SH-SY5Y (cell line): Measurements from ENCODE around the gene PPP1R2B.

Experiments
- GATA2 ChIP-seq: IDR thresholded peaks from 2 replicates; pipeline ENCODE4 v1.6.1; 2011; ENCODE audit warnings: mild to moderate bottlenecking, low read depth, low read length
- GATA3 ChIP-seq: IDR thresholded peaks from 2 replicates; pipeline ENCODE4 v1.6.1; 2011; ENCODE audit warnings: low read depth, mild to moderate bottlenecking, low read length, moderate library complexity

DNA sequence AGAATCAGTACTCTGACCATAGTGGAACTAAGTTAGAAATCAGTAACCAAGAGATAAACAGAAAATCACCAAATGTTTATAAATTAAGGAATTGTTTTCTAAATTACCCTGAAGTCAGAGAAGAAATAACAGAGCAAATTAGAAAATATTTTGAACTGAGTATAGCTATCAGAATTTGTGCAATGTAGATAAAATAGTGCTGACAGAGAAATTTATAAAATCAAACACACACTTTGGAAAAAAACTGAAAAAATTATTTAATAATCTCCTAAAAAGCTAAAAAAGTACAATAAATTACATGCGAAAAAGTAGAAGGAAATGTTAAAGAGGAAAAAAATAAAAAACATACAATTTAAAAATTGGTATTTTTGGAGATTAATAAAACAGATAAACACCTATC lies 37.1 kb upstream of the PPP1R2B start:
- TF ChIP-seq GATA2 (no peak), GATA3 (no peak)
